HCT116 (cell line): ENCODE data around the gene CGB2.

ENCODE experiments used
- CTCF ChIP-seq, 3 experiments: fragments of 200-600 bp in 1 of 3; sonication (generic) in 1 of 3; IDR thresholded peaks in 2 of 3; conservative IDR thresholded peaks in 1 of 3; 2 replicates each; pipeline ENCODE4 v1.5.1; 2012 to 2017; ENCODE audit warnings: low read depth in 2 of 3, low read length in 2 of 3, antibody characterized with exemption in 1 of 3, borderline replicate concordance in 1 of 3, control low read depth in 1 of 3, mild to moderate bottlenecking in 1 of 3, mixed read lengths in 1 of 3, mixed run types in 1 of 3, moderate library complexity in 1 of 3; ENCODE audit not compliant: insufficient read depth in 1 of 3
- POLR2A ChIP-seq: IDR thresholded peaks from 2 replicates; pipeline ENCODE4 v1.7.0; 2011; ENCODE audit warnings: borderline replicate concordance; ENCODE audit not compliant: insufficient read depth, insufficient read length; ENCODE audit errors: extremely low read depth
- SP1 ChIP-seq: IDR thresholded peaks from 2 replicates; pipeline ENCODE4 v1.6.1; 2012; ENCODE audit warnings: low read depth
- ZFX ChIP-seq: fragments of 450-650 bp; IDR thresholded peaks from 2 replicates; pipeline ENCODE4 v1.6.1; 2017

- TF ChIP-seq CTCF (IDR thresholded peaks at IDR 0.05 in 2 of 3, conservative IDR thresholded peaks at IDR 0.05 in 1 of 3; ENCODE audit: borderline replicate concordance in 1 of 3, insufficient read depth in 1 of 3, low read depth in 2 of 3, low read length in 2 of 3) (no peak), SP1 (no peak), POLR2A (no peak), ZFX (no peak)
These were observed 48.7 kb downstream of the CGB2 start for GRCh38 chr19:49080392-49080791.
